ENCODE data around the gene STK32C.

STK32C gene

DNA sequence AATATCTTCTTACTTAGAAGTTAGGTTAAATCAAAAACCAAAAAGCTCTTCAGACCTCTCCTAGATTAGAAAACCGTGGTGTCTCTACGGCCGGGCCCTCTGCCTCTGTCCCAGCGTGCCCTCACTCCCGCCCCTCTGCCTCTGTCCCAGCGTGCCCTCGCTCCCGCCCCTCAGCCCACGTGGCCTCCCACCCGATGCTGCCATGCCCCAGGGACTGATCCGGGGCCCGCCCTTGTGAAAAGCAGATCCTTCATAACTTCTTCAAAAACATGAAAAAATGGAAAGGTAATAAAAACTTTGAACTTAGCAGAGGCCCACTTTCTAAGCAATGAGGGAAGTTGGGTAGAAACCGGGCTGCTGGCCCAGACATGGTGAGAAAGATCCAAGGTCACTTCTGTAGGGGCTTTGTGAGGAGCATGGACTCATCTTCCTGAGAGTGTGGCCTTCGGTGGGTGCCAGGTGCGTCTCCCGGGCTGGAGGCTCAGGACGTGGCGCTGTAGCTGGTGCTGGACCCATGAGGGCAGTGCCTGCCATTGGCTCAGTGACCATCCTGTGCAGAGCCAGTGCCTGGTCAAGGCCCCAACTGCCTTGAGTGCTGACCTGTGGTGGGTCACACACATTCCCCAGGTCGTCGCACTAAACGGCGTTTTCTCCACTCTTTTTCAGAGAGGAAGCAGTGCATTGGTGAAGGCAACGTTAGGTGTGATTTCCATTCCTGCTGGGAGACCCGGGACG is 125.9 kb downstream of the STK32C start:
- no peak overlapping the region for H3K4me3 ChIP-seq (ENCODE audit: low read length)
- DNase-seq (ENCODE audit: low read depth): no peak
- TF ChIP-seq, protein P1, sequence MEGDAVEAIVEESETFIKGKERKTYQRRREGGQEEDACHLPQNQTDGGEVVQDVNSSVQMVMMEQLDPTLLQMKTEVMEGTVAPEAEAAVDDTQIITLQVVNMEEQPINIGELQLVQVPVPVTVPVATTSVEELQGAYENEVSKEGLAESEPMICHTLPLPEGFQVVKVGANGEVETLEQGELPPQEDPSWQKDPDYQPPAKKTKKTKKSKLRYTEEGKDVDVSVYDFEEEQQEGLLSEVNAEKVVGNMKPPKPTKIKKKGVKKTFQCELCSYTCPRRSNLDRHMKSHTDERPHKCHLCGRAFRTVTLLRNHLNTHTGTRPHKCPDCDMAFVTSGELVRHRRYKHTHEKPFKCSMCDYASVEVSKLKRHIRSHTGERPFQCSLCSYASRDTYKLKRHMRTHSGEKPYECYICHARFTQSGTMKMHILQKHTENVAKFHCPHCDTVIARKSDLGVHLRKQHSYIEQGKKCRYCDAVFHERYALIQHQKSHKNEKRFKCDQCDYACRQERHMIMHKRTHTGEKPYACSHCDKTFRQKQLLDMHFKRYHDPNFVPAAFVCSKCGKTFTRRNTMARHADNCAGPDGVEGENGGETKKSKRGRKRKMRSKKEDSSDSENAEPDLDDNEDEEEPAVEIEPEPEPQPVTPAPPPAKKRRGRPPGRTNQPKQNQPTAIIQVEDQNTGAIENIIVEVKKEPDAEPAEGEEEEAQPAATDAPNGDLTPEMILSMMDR (IDR thresholded peaks at IDR 0.05; ENCODE audit: insufficient read depth, low read depth, low read length, missing control alignments): no peak

DNA sequence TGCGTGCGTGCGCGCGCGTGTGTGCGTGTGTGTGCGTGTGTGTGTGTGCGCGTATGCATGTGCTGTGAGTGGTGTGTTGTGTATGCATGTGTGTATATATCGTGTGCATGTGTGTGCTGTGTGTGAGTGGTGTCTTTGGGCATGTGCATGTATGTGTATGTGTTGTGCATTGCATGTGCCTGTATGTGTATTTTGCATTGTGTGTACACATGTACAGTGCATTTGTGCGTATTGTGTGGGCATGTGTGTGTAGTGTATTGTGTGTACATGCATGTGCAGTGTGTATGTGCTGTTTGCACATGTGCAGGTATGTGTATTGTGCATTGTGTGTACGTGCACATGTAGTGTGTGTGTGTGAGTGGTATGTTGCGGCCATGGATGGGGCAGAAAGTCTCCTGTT is 127.0 kb downstream of the STK32C start:
- TF ChIP-seq, protein P1 (IDR thresholded peaks at IDR 0.05; ENCODE audit: insufficient read depth, low read depth, low read length, missing control alignments): no peak
- no peak overlapping the region for H3K4me3 ChIP-seq (ENCODE audit: low read length)

DNA sequence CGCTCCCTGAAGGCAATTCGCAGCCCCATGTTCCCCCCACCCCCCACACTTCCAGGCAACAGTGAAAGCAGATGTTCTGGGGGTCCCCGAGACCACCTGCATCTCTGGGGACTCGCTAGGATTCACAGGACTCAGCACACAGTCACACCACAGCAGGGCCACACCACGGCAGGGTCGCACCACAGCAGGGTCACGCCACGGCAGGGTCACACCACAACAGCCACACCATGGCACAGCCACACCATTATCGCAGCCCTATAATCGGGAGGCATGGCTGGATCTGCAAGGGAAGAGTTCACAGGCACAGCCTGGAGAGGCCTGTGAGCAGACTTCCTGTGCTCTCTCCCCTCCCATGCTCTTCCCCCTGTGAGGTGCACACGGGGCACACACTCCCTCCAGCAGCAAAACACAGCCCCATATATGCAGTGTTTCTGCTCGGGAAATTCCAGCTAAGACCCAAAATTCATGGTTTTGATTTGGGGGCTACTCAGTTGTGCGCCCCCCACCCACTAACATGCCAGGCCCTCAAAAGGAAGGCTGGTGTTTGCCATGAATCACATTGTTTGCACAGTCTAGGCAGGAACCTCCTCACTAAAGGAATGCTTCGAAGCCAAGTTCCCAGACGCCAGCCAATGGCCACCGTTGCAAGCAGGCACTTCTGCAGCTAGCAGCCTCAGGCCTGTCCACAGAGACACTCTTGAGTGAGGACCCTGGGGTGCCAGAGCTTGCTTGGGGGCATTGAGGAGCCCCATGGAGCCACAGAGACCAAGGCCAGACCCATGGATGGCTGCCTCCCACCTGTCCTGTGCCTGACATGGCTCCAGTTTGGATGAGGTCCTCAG is 128.0 kb downstream of the STK32C start:
- H3K4me3 ChIP-seq (ENCODE audit: low read length): no peak overlapping the region
- TF ChIP-seq, protein P1 (IDR thresholded peaks at IDR 0.05; ENCODE audit: insufficient read depth, low read depth, low read length, missing control alignments): no peak
- no peak for DNase-seq (ENCODE audit: low read depth)

More for the DNA sequence above, 127.0 kb downstream of the STK32C start:
- DNase-seq (ENCODE audit: low read depth): no peak

DNA sequence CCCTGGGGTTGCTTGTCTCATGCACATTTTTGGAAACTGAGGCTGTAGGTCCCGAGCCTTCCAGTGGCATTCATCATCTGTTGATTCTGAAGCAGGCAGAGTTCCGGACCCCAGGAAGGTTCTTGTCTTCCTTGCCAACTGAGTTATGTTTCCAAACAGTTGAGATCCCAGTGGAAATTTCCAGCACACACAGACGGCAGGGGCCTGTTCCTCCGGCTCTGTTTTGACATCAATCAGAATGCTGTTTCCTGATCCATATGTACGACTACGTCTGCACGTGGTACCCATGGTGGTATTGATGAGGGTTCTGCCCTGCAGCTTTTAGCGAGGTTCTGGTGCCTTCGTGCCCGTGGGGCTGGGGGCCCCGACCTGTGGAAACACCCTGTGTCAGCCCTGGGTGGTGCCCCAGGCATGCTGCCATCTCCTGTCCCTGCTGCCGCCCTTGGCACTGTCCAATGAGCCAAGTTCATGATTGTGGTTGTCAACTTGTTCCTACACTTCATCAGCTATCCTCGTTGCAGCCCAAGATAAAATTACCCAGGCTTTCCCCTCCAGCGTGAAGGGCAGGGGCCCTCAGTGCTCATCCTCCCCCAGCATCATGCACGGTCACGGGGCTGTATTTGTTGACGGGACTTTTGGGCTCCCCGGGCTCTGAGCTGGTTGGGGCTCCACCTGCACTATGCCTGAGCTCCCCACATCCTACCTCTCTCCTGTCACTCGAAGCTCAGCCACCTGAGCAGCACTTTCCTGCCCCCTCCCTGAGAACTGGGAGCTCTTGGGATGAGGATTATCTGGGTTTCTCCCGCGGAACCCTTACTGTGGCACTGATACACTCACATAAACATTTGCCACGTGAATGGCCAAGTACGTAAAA is 128.8 kb downstream of the STK32C start:
- TF ChIP-seq, protein P1 (IDR thresholded peaks at IDR 0.05; ENCODE audit: insufficient read depth, low read depth, low read length, missing control alignments): no peak
- DNase-seq (ENCODE audit: low read depth): no peak
- H3K4me3 ChIP-seq (ENCODE audit: low read length): no peak overlapping the region

DNA sequence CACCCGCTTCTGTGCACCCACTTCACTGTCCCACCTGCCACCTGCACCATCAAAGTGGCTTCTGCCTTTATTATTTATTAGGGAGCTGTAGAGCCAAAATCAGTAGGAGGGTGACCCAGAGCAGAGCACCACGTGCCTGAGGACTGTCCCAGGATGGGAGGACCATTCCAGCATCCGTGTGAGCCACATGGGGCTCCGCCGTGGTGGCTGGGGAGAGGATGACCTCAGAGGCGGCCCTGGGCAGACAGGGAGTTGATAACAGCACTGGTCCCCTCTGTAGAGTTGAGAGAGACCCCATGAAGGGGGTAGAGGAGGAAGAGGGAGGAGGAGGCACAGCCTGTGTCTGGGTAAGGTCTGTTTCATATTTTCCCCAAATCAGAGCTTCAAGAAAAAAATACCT is 129.7 kb downstream of the STK32C start:
- TF ChIP-seq, protein P1 (IDR thresholded peaks at IDR 0.05; ENCODE audit: insufficient read depth, low read depth, low read length, missing control alignments): no peak
- DNase-seq (ENCODE audit: low read depth): no peak

DNA sequence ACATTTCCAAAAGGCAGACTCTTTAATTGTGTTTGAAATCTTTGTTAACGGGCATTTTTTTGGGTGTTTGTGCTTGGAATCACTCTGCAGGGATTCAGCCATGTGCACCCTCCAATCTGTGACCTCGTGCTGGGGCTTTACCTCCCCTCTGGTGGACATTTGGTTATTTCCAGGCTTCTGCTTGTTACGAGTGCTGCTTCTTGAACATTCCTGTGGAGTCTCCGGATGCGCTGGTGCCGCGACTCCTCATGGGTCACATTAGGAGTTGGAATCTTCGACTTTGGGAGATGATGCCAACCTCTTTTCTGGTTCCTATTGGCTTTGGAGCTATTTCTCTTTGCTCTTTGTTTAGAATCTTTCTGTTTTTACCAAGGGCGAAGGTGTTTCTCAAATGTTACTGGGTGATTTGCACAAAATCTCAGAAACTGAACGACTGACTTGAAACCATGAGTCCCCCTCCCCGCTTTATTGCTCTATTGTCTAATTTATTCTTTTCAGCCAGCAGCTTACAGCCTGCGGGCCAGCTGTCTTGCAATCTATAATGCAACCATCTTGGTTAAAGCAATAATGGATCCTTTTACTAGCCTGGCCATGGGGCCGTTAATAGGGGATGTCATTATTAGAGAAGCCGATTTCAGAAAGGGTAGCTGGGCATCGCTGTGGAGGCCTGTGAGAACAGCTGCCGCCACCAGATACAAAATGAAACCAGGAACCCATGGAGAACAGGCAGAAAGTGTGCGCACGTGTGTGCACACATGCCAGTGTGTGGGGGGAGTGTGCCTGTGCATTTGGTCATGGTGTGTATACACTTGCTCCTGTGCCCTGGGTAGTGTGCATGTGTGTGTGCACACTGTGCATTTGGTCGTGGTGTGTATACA is 130.9 kb downstream of the STK32C start:
- DNase-seq (ENCODE audit: low read depth): no peak
- no peak overlapping the region for H3K4me3 ChIP-seq (ENCODE audit: low read length)
- TF ChIP-seq, protein P1 (IDR thresholded peaks at IDR 0.05; ENCODE audit: insufficient read depth, low read depth, low read length, missing control alignments): no peak

More for the DNA sequence above, 129.7 kb downstream of the STK32C start:
- no peak overlapping the region for H3K4me3 ChIP-seq (ENCODE audit: low read length)
